SW 1271 (cell line): ENCODE data around the gene NUP155.
A peak's percentile ranks its signal among the peaks of the same experiment; 100 is the strongest.
"Not testable (repeated sequence)": the region's sequence is repeated elsewhere in the genome, so short reads cannot be mapped to it uniquely, and the experiment has no call there.

Source experiments
- DNase-seq, 2 experiments: peaks; one replicate each; lab custom pipeline; 2025; lab: John Stamatoyannopoulos, UW

The NUP155 gene

DNA sequence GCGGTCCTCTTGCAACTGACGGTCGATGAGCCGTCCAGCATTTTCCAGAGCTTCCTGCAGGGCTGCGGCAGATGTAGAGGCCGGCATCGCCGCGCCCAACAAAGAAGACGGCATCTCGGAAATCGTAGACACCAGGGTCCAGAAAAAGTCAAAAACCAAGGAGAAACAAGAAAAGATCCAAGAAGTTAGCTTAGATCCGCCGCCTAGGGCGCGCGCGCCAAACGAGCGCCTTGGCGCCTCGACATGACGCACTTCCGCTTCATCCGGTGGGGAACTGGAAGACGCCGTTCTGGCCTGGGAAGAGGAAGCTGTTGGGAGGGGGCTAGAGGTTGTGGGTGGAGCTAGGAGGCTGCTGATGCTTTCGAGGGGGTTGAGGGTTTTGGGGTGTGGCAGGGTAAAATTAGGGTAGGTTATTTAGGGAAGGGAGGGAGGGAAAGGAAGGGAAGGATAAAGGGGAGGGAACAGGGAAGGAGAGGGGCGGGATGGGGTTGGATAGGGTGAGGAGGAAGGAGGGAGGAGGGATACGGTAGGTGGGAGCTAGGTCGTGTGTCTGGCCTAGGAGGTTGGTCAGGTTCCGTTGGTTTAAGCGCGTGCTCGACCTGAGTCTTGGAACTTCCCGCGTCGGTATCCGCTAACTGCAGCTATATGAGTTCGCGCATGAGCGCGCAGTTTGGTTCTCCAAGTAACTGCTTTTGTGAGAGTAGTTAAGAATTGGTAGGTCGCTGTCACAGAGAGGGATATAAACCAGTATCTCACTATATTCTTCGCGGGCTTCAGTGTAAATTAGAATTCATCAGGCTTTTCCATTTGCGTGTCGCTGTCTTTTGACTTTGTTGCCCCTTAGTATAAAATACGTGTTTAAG, at the start of gene NUP155:
TSS of gene NUP155 (minus strand) at position 243 of the 863 bp plus-strand sequence. CDS start at position 114, 129 bp downstream.
- DNase-seq = peak; percentile 99 to 100

DNA sequence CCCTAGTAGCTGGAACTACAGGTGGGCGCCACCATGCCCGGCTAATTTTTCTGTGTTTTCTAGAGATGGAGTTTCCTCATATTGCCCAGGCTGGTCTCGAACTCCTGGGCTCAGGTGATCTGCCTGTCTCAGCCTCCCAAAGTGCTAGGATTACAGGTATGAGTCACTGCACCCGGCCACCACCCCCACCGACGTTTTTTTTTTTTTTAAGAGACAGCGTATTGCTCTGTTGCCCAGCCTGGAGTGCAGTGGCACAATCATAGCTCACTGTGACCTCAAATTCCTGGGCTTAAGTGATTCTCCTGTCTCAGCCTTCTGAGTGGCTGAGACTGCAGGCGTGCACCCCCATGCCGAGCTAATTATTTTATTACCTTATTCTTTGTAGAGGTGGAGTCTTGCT, 46.4 kb upstream of the NUP155 start:
- no peak for DNase-seq

GRCh38 chr5:37415456-37415855, 44.5 kb upstream of the NUP155 start:
- DNase-seq = not testable (repeated sequence)

- DNase-seq = no peak
These were observed 41.6 kb upstream of the NUP155 start for GRCh38 chr5:37412515-37412914.

- DNase-seq = no peak
These were observed 29.6 kb upstream of the NUP155 start for GRCh38 chr5:37400501-37400900.

DNA sequence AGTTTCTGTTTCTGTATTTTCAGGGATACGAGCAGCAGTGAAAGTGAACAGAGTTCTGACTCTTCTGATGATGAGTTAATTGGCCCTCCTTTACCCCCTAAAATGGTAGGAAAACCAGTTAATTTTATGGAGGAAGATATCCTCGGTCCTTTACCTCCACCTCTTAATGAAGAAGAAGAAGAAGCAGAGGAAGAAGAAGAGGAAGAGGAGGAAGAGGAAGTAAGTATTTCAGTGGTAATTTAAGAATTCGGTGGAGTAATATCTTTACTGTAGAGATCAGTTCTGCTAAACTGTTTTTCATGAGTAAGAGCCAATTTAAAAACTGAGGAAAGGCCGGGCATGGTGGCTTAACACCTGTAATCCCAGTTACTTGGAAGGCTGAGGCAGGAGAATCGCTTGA, 25.4 kb upstream of the NUP155 start:
- no peak for DNase-seq

- no peak for DNase-seq
These were observed 20.7 kb upstream of the NUP155 start for GRCh38 chr5:37391591-37391990.

GRCh38 chr5:37379100-37379628, 8.3 kb upstream of the NUP155 start, which contains the start of gene WDR70:
Gene WDR70 (plus strand): TSS chr5:37379318. CDS start chr5:37379368, 50 bp downstream.
- peak; percentile 88 to 94 for DNase-seq

DNA sequence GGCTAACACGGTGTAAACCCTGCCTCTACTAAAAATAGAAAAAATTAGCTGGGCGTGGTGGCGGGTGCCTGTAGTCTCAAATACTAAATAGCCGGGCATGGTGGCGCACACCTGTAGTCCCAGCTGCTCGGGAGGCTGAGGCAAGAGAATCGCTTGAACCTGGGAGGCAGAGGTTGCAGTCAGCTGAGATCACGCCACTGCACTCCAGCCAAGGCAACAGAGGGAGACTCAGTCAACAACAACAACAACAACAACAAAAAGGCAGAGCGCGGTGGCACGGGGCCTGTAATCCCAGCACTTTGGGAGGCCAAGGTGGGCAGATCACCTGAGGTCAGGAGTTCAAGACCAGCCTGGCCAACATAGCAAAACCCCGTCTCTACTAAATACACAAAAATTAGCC, 7.2 kb upstream of the NUP155 start:
- not testable (repeated sequence) for DNase-seq

- DNase-seq = no peak
These were observed 4.2 kb upstream of the NUP155 start for GRCh38 chr5:37375091-37375490.

GRCh38 chr5:37370550-37370863, 399 bp downstream of the NUP155 start:
- DNase-seq = no peak

- no peak for DNase-seq
These were observed 15.7 kb downstream of the NUP155 start for GRCh38 chr5:37355161-37355560.

GRCh38 chr5:37342741-37343140, 28.2 kb downstream of the NUP155 start:
- DNase-seq = not testable (repeated sequence)

DNA sequence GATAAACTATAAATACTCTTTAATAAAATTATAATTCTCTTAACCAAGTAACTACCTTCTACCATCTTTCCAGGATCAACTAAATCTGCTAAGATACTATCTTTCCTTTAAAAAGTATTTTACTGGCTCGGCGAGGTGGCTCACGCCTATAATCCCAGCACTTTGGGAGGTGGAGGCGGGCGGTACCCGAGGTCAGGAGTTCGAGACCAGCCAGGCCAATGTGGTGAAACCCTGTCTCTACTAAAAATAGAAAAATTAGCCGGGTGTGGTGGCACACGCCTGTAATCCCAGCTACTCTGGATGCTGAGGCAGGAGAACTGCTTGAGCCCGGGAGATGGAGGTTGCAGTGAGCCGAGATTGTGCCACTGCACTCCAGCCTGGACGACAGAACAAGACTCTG, 36.2 kb downstream of the NUP155 start:
- not testable (repeated sequence) for DNase-seq

DNA sequence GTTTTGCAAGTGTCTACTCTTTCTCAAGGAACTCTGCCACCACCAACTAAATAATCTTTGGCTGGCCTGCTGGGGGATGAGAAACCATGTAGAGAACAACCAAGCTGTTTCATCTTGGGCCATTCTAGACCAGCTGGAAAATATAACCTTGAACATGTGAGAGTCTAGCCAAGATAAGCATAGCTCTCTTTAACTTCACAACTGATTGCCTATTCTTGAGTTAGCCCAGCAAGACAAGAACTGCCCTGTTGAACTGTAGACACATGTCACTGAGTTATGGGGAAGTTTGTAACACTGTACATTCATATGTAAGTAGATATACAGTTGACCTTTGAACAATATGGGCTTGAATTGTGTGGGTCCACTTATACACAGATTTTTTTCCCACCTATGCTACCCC, 44.4 kb downstream of the NUP155 start:
- DNase-seq = no peak

DNA sequence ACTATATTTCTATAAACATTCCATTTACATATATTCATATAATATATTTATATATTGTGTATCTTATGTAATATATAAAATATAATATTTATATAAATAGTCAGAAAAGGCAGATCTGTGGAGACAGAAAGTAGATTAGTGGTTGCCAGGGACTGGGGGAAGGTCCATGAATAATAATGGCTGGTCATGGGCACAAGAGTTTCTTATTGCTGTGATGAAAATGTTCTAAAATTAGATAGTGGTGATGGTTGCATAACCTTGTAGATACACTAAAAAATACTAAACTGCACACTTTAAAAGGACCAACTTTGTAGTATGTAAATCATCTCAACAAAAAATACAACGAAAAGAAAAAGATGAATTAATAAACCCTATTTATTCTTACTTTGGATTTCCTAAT, 47.3 kb downstream of the NUP155 start:
- no peak for DNase-seq

GRCh38 chr5:37319037-37319782, 51.7 kb downstream of the NUP155 start:
- no peak for DNase-seq

GRCh38 chr5:37316027-37316426, 54.9 kb downstream of the NUP155 start:
- DNase-seq = no peak

DNA sequence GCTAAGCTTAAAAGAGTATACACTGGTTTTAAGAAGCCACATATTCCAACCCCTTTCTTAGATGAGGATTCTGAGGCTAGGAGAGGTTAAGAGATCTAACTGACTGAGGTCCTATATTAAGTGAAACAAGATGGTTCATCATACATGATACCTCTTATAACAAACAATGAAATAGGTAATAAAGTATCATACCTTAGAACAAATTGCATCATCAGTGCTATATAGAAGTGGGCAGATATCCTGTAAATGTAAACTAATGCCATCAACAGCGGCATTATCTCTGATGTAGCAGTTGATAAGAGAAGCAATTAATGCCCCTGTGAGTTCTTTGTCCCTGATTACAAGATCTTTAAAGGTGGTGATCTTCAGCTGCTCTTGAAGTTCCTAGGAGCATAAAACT, 60.5 kb downstream of the NUP155 start:
- DNase-seq = no peak

DNA sequence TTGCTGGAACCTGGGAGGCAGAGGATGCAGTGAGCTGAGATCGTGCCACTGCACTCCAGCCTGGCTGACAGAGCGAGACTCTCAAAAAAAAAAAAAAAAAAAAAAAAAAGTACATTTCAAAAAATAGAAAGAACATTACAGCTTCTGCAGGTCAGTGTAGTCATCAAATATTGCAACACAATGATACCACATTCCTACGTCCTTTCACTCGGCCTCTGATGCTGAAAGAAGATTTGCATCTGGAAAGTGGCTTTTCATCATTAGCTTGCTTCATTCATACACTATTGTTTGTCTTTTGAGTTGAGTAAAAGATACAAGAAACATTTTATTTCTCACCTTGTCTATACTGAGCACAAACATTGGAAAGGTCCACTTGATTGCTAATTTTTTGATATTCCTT, 62.1 kb downstream of the NUP155 start:
- DNase-seq = no peak

DNA sequence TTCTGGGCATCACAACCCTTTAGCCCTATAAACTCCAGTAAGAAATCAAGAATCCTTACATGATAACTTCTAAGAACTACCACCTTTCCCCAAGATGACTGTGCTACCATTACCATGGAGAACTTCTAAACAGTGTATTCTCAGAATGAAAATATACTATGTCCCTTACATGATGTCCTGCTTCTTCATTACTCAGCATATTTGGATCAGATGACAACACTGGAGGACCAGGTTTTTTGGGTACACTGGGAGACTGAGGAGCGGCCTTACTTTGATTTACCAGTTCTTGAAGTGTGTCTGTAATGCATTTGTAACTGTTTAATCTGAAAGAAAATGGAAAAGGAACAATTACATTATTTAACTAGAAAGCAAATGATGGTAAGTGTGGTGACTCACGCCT, 66.0 kb downstream of the NUP155 start:
- no peak for DNase-seq

DNA sequence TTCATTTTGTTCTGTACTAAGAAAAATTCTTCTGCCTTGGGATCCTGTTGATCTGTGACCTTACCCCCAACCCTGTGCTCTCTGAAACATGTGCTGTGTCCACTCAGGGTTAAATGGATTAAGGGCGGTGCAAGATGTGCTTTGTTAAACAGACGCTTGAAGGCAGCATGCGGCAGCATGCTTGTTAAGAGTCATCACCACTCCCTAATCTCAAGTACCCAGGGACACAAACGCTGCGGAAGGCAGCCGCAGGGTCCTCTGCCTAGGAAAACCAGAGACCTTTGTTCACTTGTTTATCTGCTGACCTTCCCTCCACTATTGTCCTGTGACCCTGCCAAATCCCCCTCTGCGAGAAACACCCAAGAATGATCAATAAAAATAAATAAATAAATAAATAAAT, 74.6 kb downstream of the NUP155 start:
- DNase-seq = not testable (repeated sequence)

- no peak for DNase-seq
These were observed 87.6 kb downstream of the NUP155 start for GRCh38 chr5:37283214-37283820.
